ENCODE measurements around the gene HAP1.
A peak's percentile ranks its signal among the peaks of the same experiment; 100 is the strongest.

Gene HAP1

DNA sequence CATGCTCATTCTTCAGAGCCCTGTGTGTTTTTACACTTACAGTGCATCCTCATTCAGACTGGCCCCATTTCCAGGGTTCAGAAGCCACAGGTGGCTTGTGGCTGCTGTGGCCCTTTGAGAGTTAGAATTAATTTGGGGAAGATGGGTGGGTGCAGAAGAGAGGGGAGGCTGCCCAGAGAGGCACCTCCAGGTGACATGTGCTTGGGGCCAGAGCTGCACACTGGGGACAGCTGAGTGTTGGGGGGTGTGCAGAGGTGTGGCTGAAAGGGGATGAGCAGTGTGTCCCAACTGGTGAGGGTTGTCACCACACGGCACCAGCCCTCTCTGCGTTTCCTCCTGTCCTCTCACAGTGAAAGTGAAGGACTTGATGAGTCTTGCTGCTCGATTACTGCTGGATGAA is 52.7 kb downstream of the HAP1 start:
- intact Hi-C loops (cut with DNase I; ENCODE audit: low total_unique reads): no loop called here
- H3K4me3 ChIP-seq: no peak overlapping the region
- H3K27me3 ChIP-seq: peaks cover 0 to 17% of the 10 kb centered on the region in 2 donors
- no peak for DNase-seq
- no peaks in the 10 kb centered on the region for H3K9me3 ChIP-seq
- no peaks in the 10 kb centered on the region for H3K4me1 ChIP-seq
- no peak overlapping the region for H3K27ac ChIP-seq
- no peaks in the 10 kb centered on the region for H3K36me3 ChIP-seq
- TF ChIP-seq, protein P1, sequence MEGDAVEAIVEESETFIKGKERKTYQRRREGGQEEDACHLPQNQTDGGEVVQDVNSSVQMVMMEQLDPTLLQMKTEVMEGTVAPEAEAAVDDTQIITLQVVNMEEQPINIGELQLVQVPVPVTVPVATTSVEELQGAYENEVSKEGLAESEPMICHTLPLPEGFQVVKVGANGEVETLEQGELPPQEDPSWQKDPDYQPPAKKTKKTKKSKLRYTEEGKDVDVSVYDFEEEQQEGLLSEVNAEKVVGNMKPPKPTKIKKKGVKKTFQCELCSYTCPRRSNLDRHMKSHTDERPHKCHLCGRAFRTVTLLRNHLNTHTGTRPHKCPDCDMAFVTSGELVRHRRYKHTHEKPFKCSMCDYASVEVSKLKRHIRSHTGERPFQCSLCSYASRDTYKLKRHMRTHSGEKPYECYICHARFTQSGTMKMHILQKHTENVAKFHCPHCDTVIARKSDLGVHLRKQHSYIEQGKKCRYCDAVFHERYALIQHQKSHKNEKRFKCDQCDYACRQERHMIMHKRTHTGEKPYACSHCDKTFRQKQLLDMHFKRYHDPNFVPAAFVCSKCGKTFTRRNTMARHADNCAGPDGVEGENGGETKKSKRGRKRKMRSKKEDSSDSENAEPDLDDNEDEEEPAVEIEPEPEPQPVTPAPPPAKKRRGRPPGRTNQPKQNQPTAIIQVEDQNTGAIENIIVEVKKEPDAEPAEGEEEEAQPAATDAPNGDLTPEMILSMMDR (IDR thresholded peaks at IDR 0.05): no peak

DNA sequence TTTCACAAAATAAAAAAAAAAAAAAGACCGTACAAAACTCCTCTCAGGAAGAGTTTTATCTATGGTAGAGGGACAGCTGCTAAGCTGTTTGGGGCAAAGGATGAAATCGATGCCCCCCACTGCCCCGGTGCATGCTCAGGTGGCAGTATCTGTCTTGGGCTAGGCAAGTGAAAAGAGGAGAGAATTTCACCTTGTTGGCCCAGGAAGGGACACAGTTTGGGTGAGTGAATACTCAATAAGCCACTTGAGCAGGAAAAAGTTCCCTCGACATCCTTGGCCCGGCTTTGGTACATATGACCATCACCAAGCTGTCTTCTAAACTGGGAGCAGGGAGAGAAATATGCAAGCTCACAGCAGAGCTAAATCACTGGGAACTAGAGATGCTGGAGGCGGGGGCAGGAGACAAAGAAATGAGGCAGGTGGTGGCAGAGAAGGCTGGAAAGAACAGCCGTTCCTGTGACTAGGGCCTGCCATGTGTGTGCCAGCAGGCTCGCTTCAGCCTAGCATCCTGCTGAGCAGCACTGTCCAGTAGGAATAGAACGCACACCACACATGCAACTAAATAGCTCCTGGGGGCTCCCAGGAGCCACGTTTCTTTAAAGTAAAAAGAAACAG is 53.9 kb downstream of the HAP1 start:
- no peaks in the 10 kb centered on the region for H3K9me3 ChIP-seq

DNA sequence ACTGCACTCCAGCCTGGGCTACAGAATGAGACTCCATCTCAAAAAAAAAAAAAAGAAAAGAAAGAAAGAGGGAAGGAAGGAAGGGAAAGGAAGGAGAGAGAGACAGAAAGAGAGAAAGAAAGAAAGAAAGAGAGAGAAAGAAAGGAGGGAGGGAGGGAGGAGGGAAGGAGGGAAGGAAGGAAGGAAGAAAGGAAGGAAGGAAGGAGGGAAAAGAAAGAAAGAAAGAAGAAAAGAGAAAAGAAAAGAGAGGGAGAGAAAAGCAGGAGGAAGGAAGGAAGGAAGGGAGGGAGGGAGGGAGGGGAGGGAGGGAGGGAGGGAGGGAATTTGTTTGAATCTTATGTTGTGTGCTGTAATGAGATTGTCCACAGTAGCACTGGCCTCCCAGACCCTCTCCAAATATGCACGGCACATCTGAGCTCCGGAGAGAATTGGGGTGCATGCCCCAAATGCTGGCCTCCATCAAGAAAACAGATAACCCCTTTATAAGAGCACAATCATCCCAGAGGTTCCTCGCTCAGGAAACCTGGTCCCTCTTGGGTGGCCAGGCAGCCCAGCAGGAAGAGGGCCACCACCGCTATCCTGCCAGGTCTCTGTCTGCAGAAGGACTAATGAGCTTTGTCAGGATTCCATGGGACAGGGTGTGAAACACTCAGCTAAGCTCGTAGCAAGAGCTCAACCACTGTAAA is 54.6 kb downstream of the HAP1 start:
- TF ChIP-seq, protein P1 (IDR thresholded peaks at IDR 0.05): no peak
- Histone ChIP-seq H3K36me3 (no peaks in the 10 kb centered on the region), H3K4me3 (no peak overlapping the region), H3K4me1 (no peaks in the 10 kb centered on the region), H3K9me3 (no peaks in the 10 kb centered on the region), H3K27ac (no peak overlapping the region), H3K27me3 (peaks cover 0 to 20% of the 10 kb centered on the region in 2 donors)
- DNase-seq: no peak
- intact Hi-C loops (cut with DNase I; ENCODE audit: low total_unique reads): no loop called here

More for the DNA sequence above, 53.9 kb downstream of the HAP1 start:
- Histone ChIP-seq H3K27me3 (peaks cover 0 to 20% of the 10 kb centered on the region in 2 donors), H3K4me1 (no peaks in the 10 kb centered on the region), H3K27ac (no peak overlapping the region), H3K36me3 (no peaks in the 10 kb centered on the region), H3K4me3 (no peak overlapping the region)
- no peak for DNase-seq
- intact Hi-C loops (cut with DNase I; ENCODE audit: low total_unique reads): no loop called here
- TF ChIP-seq, protein P1 (IDR thresholded peaks at IDR 0.05): no peak

DNA sequence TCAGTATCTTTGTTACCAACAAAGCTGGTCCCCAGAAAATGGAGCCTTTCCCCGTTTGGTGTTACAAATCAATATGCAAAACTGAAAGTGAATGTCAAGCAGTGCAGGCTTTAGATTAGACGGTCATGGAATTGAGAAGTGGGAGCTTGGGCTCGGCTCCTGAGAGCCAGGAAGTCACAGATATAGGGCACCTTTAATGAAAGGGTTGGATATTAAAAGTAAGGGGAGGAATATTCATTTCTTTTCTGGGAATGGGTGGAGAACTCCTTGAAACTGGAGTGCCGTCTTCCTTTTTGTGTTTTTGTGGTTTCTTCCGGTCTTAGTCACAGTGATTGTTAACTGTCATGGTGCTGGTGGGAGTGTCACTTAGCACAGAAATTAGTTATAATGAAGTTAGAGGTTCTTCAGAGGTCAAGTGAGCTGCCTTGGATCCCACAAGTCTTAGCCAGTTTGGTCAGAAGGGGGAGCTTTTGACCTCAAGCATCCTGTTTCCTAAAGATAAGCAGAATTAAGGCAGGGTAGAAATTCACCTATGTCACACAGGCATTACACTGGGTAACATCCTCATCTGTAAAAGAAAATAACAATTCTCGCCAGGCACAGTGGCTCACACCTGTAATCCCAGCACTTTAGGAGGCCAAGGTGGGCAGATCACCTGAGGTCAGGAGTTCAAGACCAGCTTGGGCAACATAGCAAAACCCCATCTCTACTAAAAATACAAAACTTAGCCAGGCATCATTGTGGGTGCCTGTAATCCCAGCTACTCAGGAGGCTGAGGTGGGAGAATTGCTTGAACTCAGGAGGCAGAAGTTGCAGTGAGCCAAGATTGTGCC is 55.3 kb downstream of the HAP1 start:
- Histone ChIP-seq H3K27ac (no peak overlapping the region), H3K4me1 (no peaks in the 10 kb centered on the region), H3K9me3 (no peaks in the 10 kb centered on the region), H3K27me3 (peaks cover 0 to 20% of the 10 kb centered on the region in 2 donors), H3K4me3 (peak overlapping the region in 1 of 2 donors; percentile 11), H3K36me3 (no peaks in the 10 kb centered on the region)
- intact Hi-C loops (cut with DNase I; ENCODE audit: low total_unique reads): no loop called here
- DNase-seq: no peak
- TF ChIP-seq, protein P1 (IDR thresholded peaks at IDR 0.05): no peak

DNA sequence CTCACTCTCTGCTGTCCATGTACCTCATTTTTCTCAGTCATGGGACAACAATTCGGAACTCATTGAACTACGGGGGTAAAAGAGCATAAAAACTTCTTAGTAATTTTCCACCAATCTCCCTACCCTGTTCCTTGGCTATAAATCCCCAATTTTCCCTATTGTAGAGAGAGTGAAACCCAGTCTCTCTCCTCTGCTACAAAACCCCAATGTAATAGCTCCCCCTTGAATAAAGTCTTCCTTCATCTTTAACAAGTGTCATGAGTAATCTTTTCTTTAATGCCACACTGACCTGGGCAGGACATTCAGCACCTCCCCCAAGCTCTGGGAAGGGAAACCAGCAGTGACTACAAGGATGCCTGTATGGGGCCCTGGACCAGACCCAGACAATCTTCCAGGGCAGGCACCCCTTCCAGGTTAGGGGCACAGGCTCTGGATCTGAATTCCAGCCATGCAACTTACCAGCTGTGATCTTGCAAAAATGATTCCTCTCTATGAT is 56.0 kb downstream of the HAP1 start:
- H3K4me3 ChIP-seq: peak overlapping the region in 1 of 2 donors; percentile 11
- H3K9me3 ChIP-seq: no peaks in the 10 kb centered on the region
- TF ChIP-seq, protein P1 (IDR thresholded peaks at IDR 0.05): no peak
- no peak overlapping the region for H3K27ac ChIP-seq
- no peaks in the 10 kb centered on the region for H3K4me1 ChIP-seq
- H3K36me3 ChIP-seq: no peaks in the 10 kb centered on the region
- intact Hi-C loops (cut with DNase I; ENCODE audit: low total_unique reads): no loop called here
- peaks cover 0 to 20% of the 10 kb centered on the region in 2 donors for H3K27me3 ChIP-seq
- DNase-seq: no peak
